HEK293 (cell line): ENCODE results near the gene LY6G5B.

ENCODE experiments used
- CTCF ChIA-PET: fragments of 350-600 bp; formaldehyde crosslinking; extraction: SDS; loops from one replicate; lab custom pipeline; 2021; ENCODE audit warnings: antibody characterized with exemption; lab: Yijun Ruan, JAX
- POLR2A ChIA-PET: fragments of 300-600 bp; formaldehyde crosslinking; extraction: SDS; loops from one replicate; lab custom pipeline; 2020; ENCODE audit warnings: antibody characterized with exemption, inconsistent platforms; lab: Yijun Ruan, JAX
- H3K27ac ChIP-seq: fragments of 200-500 bp; sonication (Bioruptor generic); 2 replicates; pipeline ENCODE4 v1.5.1; 2014; ENCODE audit warnings: low read depth, low read length, control low read depth, inconsistent platforms; ENCODE audit errors: extremely low read depth
- H3K36me3 ChIP-seq, 2 experiments: fragments of 200-500 bp in 1 of 2; sonication (Bioruptor generic) in 1 of 2; 1 replicate in 1 of 2; 2 replicates in 1 of 2; pipeline ENCODE4 v1.5.1; 2014 to 2017; ENCODE audit warnings: inconsistent platforms in 2 of 2, low read length in 2 of 2; ENCODE audit not compliant: control insufficient read depth in 2 of 2, insufficient read depth in 1 of 2
- H3K4me1 ChIP-seq: fragments of 200-500 bp; sonication (Bioruptor generic); 2 replicates; pipeline ENCODE4 v1.5.1; 2014; ENCODE audit warnings: mild to moderate bottlenecking, low read length, inconsistent platforms; ENCODE audit not compliant: control insufficient read depth, insufficient read depth
- H3K4me3 ChIP-seq: 2 replicates; pipeline ENCODE4 v1.5.1; 2011; ENCODE audit warnings: low read depth, mild to moderate bottlenecking, control low read depth, low read length, moderate library complexity
- H3K9me3 ChIP-seq: fragments of 200-500 bp; sonication (Bioruptor generic); 2 replicates; pipeline ENCODE4 v1.5.1; 2014; ENCODE audit warnings: low read depth, low read length, inconsistent platforms; ENCODE audit not compliant: control insufficient read depth, insufficient read depth
- FEZF1 ChIP-seq: fragments of 450-650 bp; formaldehyde crosslinking; IDR thresholded peaks from 2 replicates; pipeline ENCODE4 v1.5.1; 2016; ENCODE audit warnings: missing biosample characterization, missing genetic modification characterization
- GLI2 ChIP-seq: fragments of 450-650 bp; formaldehyde crosslinking; IDR thresholded peaks from 2 replicates; pipeline ENCODE4; 2017; ENCODE audit warnings: missing biosample characterization, missing genetic modification characterization, low read depth, borderline replicate concordance
- IKZF3 ChIP-seq: fragments of 450-650 bp; IDR thresholded peaks from 2 replicates; pipeline ENCODE4 v1.5.0; 2018; ENCODE audit warnings: missing biosample characterization, mild to moderate bottlenecking, missing genetic modification characterization, moderate library complexity
- KLF16 ChIP-seq: fragments of 450-650 bp; formaldehyde crosslinking; IDR thresholded peaks from 2 replicates; pipeline ENCODE4 v1.5.1; 2017; ENCODE audit warnings: missing biosample characterization, missing genetic modification characterization
- SP3 ChIP-seq: fragments of 450-650 bp; formaldehyde crosslinking; IDR thresholded peaks from 2 replicates; pipeline ENCODE4 v1.5.1; 2016; ENCODE audit warnings: missing biosample characterization, missing genetic modification characterization
- SP7 ChIP-seq: fragments of 450-650 bp; formaldehyde crosslinking; IDR thresholded peaks from 2 replicates; pipeline ENCODE4 v1.5.1; 2016; ENCODE audit warnings: missing biosample characterization, missing genetic modification characterization
- ZBTB20 ChIP-seq: fragments of 450-650 bp; formaldehyde crosslinking; IDR thresholded peaks from 2 replicates; pipeline ENCODE4 v1.5.1; 2016; ENCODE audit warnings: missing biosample characterization, missing genetic modification characterization
- ZBTB21 ChIP-seq: fragments of 450-650 bp; formaldehyde crosslinking; IDR thresholded peaks from 2 replicates; pipeline ENCODE4 v1.5.1; 2017; ENCODE audit warnings: missing biosample characterization, missing genetic modification characterization
- ZFP69B ChIP-seq: fragments of 450-650 bp; formaldehyde crosslinking; IDR thresholded peaks from 2 replicates; pipeline ENCODE4 v1.5.1; 2016; ENCODE audit warnings: missing biosample characterization, missing genetic modification characterization
- ZNF114 ChIP-seq: fragments of 450-650 bp; formaldehyde crosslinking; IDR thresholded peaks from 2 replicates; pipeline ENCODE4 v1.5.0; 2017; ENCODE audit warnings: missing biosample characterization, missing genetic modification characterization
- ZNF155 ChIP-seq: fragments of 450-650 bp; formaldehyde crosslinking; IDR thresholded peaks from 2 replicates; pipeline ENCODE4 v1.5.1; 2016; ENCODE audit warnings: missing biosample characterization, missing genetic modification characterization
- ZNF221 ChIP-seq: fragments of 450-650 bp; formaldehyde crosslinking; IDR thresholded peaks from 2 replicates; pipeline ENCODE4 v1.5.1; 2017; ENCODE audit warnings: missing biosample characterization, missing genetic modification characterization, borderline replicate concordance
- ZNF416 ChIP-seq: fragments of 450-650 bp; formaldehyde crosslinking; IDR thresholded peaks from 2 replicates; pipeline ENCODE4 v1.5.1; 2016; ENCODE audit warnings: missing biosample characterization, missing genetic modification characterization
- ZNF544 ChIP-seq: fragments of 450-650 bp; formaldehyde crosslinking; IDR thresholded peaks from 2 replicates; pipeline ENCODE4 v1.5.0; 2017; ENCODE audit warnings: missing biosample characterization, missing genetic modification characterization
- ZNF629 ChIP-seq: fragments of 450-650 bp; formaldehyde crosslinking; IDR thresholded peaks from 2 replicates; pipeline ENCODE4 v1.5.1; 2017; ENCODE audit warnings: missing biosample characterization, missing genetic modification characterization
- ZNF785 ChIP-seq: fragments of 450-650 bp; formaldehyde crosslinking; IDR thresholded peaks from 2 replicates; pipeline ENCODE4 v1.5.1; 2016; ENCODE audit warnings: missing biosample characterization, missing genetic modification characterization
- ZNF792 ChIP-seq: fragments of 450-650 bp; formaldehyde crosslinking; IDR thresholded peaks from 2 replicates; pipeline ENCODE4 v1.5.1; 2016; ENCODE audit warnings: missing biosample characterization, missing genetic modification characterization
- ZNF830 ChIP-seq: fragments of 450-650 bp; IDR thresholded peaks from 2 replicates; pipeline ENCODE4 v1.5.0; 2018; ENCODE audit warnings: missing biosample characterization, missing genetic modification characterization, low read depth, mild to moderate bottlenecking, moderate library complexity
- ZNF843 ChIP-seq: fragments of 450-650 bp; formaldehyde crosslinking; IDR thresholded peaks from 2 replicates; pipeline ENCODE4 v1.5.1; 2016; ENCODE audit warnings: missing biosample characterization, missing genetic modification characterization
- ZSCAN16 ChIP-seq: fragments of 450-650 bp; formaldehyde crosslinking; IDR thresholded peaks from 2 replicates; pipeline ENCODE4 v1.5.1; 2016; ENCODE audit warnings: missing biosample characterization, missing genetic modification characterization
- ZSCAN30 ChIP-seq: fragments of 450-650 bp; IDR thresholded peaks from 2 replicates; pipeline ENCODE4 v1.5.1; 2018; ENCODE audit warnings: missing biosample characterization, mild to moderate bottlenecking, missing genetic modification characterization, moderate library complexity
- TF ChIP-seq, protein P1 (sequence below): fragments of 450-650 bp; formaldehyde crosslinking; conservative IDR thresholded peaks from 2 replicates; pipeline ENCODE4 v1.5.1; 2016; ENCODE audit warnings: low read depth, missing biosample characterization, missing genetic modification characterization
- TF ChIP-seq, protein P2 (sequence below): fragments of 450-650 bp; formaldehyde crosslinking; IDR thresholded peaks from 2 replicates; pipeline ENCODE4 v1.5.1; 2016; ENCODE audit warnings: missing biosample characterization, missing genetic modification characterization
- TF ChIP-seq, protein P3 (sequence below): fragments of 450-650 bp; formaldehyde crosslinking; IDR thresholded peaks from 2 replicates; pipeline ENCODE4 v1.5.1; 2016; ENCODE audit warnings: missing biosample characterization, missing genetic modification characterization
- TF ChIP-seq, protein P4 (sequence below): fragments of 450-650 bp; formaldehyde crosslinking; IDR thresholded peaks from 2 replicates; pipeline ENCODE4 v1.5.1; 2017; ENCODE audit warnings: missing biosample characterization, missing genetic modification characterization
- TF ChIP-seq, protein P5 (sequence below): fragments of 450-650 bp; formaldehyde crosslinking; IDR thresholded peaks from 2 replicates; pipeline ENCODE4 v1.5.1; 2016; ENCODE audit warnings: missing biosample characterization, missing genetic modification characterization

Gene LY6G5B

DNA sequence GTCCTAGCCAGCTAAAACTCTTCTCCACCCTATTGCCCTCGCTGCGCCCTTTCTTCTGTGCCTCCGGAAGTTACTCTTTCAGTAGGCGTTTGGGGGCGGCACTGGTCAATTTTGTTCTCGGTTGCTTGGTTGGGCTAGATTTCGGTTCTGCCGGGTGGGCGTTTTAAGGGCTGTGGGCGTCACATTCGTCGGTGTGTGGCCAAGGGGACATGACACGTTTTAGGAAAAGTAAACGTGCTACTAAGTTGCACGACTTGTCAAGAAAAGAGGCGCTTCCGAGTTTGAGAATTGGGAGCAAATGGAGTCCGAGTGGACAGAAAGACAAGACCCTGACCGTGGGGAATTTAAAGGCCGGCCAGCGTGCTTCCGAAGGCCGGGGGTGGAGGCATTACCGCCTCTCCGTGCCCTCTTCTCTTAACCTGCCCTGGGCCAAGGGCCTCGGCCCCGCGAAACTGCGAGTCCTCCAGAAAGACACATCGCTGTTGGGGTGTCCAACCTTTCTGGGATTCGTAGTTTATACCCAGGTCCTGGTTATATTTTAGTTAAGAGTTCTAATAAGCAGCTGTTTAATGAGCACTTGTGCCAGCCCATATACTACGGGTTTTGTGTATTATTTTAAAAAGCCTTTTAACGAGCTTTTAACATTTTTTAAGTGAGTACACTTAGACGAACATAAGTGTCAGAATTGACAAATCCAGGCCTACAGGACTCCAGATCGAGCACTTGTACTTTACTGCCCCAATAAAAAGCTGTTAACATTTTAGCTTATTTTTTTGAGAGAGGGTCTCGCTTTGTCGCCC lies 16.7 kb upstream of the LY6G5B start:
- POLR2A ChIA-PET, result interaction anchor here (0.5 to 7.7 kb wide), 27 partner anchors 10 to 1319 kb away, joined by 3 to 180 read pairs (median 7); partner anchors contain the start of genes ABHD16A, ATP6V1G2, C6orf47 and CLIC1
- peaks cover 27 to 57% of the 10 kb centered on the region in 2 experiments; a peak in 2 of 3 replicates for H3K36me3 ChIP-seq
- H3K4me3 ChIP-seq, result peak overlapping the region; percentile 85
- H3K9me3 ChIP-seq, result no peaks in the 10 kb centered on the region
- 0 out of 2 replicates have a peak, but pooled peaks cover 6% of the 10 kb centered on the region for H3K4me1 ChIP-seq
- peak overlapping the region; percentile 87 for H3K27ac ChIP-seq
- CTCF ChIA-PET, result interaction anchor here (0.5 to 2.5 kb wide), 12 partner anchors 8 to 263 kb away, joined by 3 to 16 read pairs (median 4); partner anchors contain the start of genes ATP6V1G2, C6orf47 and GPANK1
- TF ChIP-seq FEZF1 (tag by site-specific recombination) (no peak), ZBTB21 (tag by site-specific recombination) (no peak), ZSCAN30 (tag by site-specific recombination) (no peak), IKZF3 (no peak), ZBTB20 (tag by site-specific recombination) (peak; percentile 41; the same call in 1 of the 2 replicates), ZNF416 (no peak), GLI2 (no peak), ZFP69B (tag by site-specific recombination) (no peak), ZNF544 (tag by site-specific recombination) (no peak), ZSCAN16 (tag by site-specific recombination) (no peak), ZNF155 (tag by site-specific recombination) (no peak), SP3 (tag by site-specific recombination) (peak; percentile 92), ZNF843 (tag by site-specific recombination) (no peak), KLF16 (tag by site-specific recombination) (peak; percentile 13), SP7 (peak; percentile 33; the same call in 1 of the 2 replicates), ZNF830 (tag by site-specific recombination) (no peak), ZNF114 (tag by site-specific recombination) (no peak), ZNF785 (no peak), ZNF629 (tag by site-specific recombination) (no peak), ZNF221 (tag by site-specific recombination) (no peak), ZNF792 (tag by site-specific recombination) (no peak)
- TF ChIP-seq, protein P1, sequence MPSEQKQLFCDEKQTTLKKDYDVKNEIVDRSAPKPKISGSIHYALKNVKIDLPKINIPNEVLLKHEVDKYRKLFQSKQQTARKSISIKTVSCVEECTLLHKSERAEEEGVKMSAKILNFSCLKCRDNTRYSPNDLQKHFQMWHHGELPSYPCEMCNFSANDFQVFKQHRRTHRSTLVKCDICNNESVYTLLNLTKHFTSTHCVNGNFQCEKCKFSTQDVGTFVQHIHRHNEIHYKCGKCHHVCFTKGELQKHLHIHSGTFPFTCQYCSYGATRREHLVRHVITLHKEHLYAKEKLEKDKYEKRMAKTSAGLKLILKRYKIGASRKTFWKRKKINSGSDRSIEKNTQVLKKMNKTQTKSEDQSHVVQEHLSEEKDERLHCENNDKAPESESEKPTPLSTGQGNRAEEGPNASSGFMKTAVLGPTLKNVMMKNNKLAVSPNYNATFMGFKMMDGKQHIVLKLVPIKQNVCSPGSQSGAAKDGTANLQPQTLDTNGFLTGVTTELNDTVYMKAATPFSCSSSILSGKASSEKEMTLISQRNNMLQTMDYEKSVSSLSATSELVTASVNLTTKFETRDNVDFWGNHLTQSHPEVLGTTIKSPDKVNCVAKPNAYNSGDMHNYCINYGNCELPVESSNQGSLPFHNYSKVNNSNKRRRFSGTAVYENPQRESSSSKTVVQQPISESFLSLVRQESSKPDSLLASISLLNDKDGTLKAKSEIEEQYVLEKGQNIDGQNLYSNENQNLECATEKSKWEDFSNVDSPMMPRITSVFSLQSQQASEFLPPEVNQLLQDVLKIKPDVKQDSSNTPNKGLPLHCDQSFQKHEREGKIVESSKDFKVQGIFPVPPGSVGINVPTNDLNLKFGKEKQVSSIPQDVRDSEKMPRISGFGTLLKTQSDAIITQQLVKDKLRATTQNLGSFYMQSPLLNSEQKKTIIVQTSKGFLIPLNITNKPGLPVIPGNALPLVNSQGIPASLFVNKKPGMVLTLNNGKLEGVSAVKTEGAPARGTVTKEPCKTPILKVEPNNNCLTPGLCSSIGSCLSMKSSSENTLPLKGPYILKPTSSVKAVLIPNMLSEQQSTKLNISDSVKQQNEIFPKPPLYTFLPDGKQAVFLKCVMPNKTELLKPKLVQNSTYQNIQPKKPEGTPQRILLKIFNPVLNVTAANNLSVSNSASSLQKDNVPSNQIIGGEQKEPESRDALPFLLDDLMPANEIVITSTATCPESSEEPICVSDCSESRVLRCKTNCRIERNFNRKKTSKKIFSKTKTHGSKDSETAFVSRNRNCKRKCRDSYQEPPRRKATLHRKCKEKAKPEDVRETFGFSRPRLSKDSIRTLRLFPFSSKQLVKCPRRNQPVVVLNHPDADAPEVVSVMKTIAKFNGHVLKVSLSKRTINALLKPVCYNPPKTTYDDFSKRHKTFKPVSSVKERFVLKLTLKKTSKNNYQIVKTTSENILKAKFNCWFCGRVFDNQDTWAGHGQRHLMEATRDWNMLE (tag by site-specific recombination), result 0 out of 2 replicates have a peak, but pooled peaks have one; percentile 59
- TF ChIP-seq, protein P2, sequence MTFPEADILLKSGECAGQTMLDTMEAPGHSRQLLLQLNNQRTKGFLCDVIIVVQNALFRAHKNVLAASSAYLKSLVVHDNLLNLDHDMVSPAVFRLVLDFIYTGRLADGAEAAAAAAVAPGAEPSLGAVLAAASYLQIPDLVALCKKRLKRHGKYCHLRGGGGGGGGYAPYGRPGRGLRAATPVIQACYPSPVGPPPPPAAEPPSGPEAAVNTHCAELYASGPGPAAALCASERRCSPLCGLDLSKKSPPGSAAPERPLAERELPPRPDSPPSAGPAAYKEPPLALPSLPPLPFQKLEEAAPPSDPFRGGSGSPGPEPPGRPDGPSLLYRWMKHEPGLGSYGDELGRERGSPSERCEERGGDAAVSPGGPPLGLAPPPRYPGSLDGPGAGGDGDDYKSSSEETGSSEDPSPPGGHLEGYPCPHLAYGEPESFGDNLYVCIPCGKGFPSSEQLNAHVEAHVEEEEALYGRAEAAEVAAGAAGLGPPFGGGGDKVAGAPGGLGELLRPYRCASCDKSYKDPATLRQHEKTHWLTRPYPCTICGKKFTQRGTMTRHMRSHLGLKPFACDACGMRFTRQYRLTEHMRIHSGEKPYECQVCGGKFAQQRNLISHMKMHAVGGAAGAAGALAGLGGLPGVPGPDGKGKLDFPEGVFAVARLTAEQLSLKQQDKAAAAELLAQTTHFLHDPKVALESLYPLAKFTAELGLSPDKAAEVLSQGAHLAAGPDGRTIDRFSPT (tag by site-specific recombination), result peak; percentile 93
- TF ChIP-seq, protein P3, sequence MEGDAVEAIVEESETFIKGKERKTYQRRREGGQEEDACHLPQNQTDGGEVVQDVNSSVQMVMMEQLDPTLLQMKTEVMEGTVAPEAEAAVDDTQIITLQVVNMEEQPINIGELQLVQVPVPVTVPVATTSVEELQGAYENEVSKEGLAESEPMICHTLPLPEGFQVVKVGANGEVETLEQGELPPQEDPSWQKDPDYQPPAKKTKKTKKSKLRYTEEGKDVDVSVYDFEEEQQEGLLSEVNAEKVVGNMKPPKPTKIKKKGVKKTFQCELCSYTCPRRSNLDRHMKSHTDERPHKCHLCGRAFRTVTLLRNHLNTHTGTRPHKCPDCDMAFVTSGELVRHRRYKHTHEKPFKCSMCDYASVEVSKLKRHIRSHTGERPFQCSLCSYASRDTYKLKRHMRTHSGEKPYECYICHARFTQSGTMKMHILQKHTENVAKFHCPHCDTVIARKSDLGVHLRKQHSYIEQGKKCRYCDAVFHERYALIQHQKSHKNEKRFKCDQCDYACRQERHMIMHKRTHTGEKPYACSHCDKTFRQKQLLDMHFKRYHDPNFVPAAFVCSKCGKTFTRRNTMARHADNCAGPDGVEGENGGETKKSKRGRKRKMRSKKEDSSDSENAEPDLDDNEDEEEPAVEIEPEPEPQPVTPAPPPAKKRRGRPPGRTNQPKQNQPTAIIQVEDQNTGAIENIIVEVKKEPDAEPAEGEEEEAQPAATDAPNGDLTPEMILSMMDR (tag by site-specific recombination), result peak; percentile 35; the same call in 1 of the 2 replicates
- TF ChIP-seq, protein P4, sequence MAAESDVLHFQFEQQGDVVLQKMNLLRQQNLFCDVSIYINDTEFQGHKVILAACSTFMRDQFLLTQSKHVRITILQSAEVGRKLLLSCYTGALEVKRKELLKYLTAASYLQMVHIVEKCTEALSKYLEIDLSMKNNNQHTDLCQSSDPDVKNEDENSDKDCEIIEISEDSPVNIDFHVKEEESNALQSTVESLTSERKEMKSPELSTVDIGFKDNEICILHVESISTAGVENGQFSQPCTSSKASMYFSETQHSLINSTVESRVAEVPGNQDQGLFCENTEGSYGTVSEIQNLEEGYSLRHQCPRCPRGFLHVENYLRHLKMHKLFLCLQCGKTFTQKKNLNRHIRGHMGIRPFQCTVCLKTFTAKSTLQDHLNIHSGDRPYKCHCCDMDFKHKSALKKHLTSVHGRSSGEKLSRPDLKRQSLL (tag by site-specific recombination), result no peak
- TF ChIP-seq, protein P5, sequence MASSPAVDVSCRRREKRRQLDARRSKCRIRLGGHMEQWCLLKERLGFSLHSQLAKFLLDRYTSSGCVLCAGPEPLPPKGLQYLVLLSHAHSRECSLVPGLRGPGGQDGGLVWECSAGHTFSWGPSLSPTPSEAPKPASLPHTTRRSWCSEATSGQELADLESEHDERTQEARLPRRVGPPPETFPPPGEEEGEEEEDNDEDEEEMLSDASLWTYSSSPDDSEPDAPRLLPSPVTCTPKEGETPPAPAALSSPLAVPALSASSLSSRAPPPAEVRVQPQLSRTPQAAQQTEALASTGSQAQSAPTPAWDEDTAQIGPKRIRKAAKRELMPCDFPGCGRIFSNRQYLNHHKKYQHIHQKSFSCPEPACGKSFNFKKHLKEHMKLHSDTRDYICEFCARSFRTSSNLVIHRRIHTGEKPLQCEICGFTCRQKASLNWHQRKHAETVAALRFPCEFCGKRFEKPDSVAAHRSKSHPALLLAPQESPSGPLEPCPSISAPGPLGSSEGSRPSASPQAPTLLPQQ (tag by site-specific recombination), result 0 out of 2 replicates have a peak, but pooled peaks have one; percentile 13
